T-helper 17 cell (primary cell): ENCODE measurements around the gene STRA8. TPM values are rescaled to one million over a fixed set of nuclear protein-coding genes. Genes with fewer than 3 reads are reported as not detected.

ENCODE experiments used
- ATAC-seq: fragments of 150-1000 bp; cut with Tn5 transposase; 2 replicates; pipeline ENCODE4 v1.10.0; 2021; ENCODE audit warnings: mild to moderate bottlenecking, moderate library complexity
- DNase-seq, 3 donors: peaks; one replicate each; pipeline versions ENCODE4 v3.0.0 to v3.0.0-alpha.2; 2020 to 2021
- H3K9me3 ChIP-seq: one replicate; pipeline ENCODE4 v1.7.0; 2013; ENCODE audit warnings: low read length, mild to moderate bottlenecking; ENCODE audit not compliant: control insufficient read depth, poor library complexity, severe bottlenecking
- H3K27ac Mint-ChIP-seq: one replicate; pipeline ENCODE4 v1.8.0; 2022; ENCODE audit warnings: mild to moderate bottlenecking, moderate library complexity, mixed read lengths
- H3K27me3 Mint-ChIP-seq: one replicate; pipeline ENCODE4 v1.8.0; 2022; ENCODE audit warnings: mixed read lengths
- H3K36me3 Mint-ChIP-seq: one replicate; pipeline ENCODE4 v1.8.0; 2022; ENCODE audit warnings: low read depth, mixed read lengths
- H3K4me1 Mint-ChIP-seq: one replicate; pipeline ENCODE4 v1.8.0; 2022; ENCODE audit warnings: mild to moderate bottlenecking, mixed read lengths
- H3K4me3 Mint-ChIP-seq: one replicate; pipeline ENCODE4 v1.8.0; 2022; ENCODE audit warnings: mild to moderate bottlenecking, moderate library complexity, mixed read lengths
- total RNA-seq, 4 donors: library from RNA in 2 of 4; stranded (reverse) in 2 of 4; gene quantifications; one replicate each; pipeline ENCODE4 v1.2.3 and lab custom pipeline; 2022 to 2026

Gene STRA8
- total RNA-seq, 2 donors from 2014 or later, result not detected

GRCh38 chr7:135299235-135299634 is 65.6 kb downstream of the STRA8 start:
- H3K36me3 Mint-ChIP-seq, result peaks cover 2% of the 10 kb centered on the region
- no peaks in the 10 kb centered on the region for H3K9me3 ChIP-seq
- H3K27ac Mint-ChIP-seq, result no peak overlapping the region
- H3K4me3 Mint-ChIP-seq, result no peak overlapping the region
- no peaks in the 10 kb centered on the region for H3K27me3 Mint-ChIP-seq
- ATAC-seq (no peak), DNase-seq (no peak)
- H3K4me1 Mint-ChIP-seq, result no peaks in the 10 kb centered on the region

GRCh38 chr7:135300913-135301765 is 67.5 kb downstream of the STRA8 start:
- Mint-ChIP-seq H3K27me3 (peaks cover 2% of the 10 kb centered on the region), H3K27ac (no peak overlapping the region), H3K4me3 (no peak overlapping the region), H3K36me3 (peaks cover 2% of the 10 kb centered on the region), H3K4me1 (no peaks in the 10 kb centered on the region)
- ATAC-seq (no peak), DNase-seq (no peak)
- H3K9me3 ChIP-seq, result no peaks in the 10 kb centered on the region

Other genes starting within 250 kb of the STRA8 start
- gene AGBL3, start 247.3 kb upstream of the STRA8 start, total RNA-seq, result 1 to 10 TPM; 2.1 to 2.4 TPM
- gene TMEM140, start 85.8 kb upstream of the STRA8 start, total RNA-seq, result 10 to 100 TPM; 24.5 to 55.2 TPM
- 10 to 100 TPM; 21.0 to 23.2 TPM for gene CYREN, start 63.1 kb upstream of the STRA8 start, total RNA-seq
- gene WDR91, start 22.3 kb upstream of the STRA8 start, total RNA-seq, result 10 to 100 TPM; 31.6 to 37.5 TPM